Measurements from ENCODE around the gene FBXL22. TPM values are rescaled to one million over a fixed set of nuclear protein-coding genes. Genes with fewer than 3 reads are reported as not detected.
A peak's percentile ranks its signal among the peaks of the same experiment; 100 is the strongest.

The FBXL22 gene
- total RNA-seq, 4 donors from 2014 or later = 16.1 to 68.9 (median 39.0) TPM

DNA sequence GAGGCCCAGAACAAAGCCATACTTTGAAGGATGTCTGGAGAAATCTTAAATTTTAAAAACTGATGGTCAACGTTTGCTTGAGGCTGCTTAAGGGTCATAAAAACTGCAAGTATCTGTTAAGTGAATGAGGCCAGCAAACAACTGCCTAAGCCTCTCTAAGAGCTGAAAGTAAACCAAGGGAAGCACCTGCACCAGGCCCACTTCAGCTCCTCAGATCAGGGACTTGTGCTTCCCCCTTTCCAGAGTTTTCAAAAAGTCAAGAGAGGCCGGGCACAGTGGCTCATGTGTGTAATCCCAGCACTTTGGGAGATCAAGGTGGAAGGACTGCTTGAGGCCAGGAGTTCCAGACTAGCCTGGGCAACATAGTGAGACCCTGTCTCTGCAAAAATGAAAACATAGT lies 9.1 kb downstream of the FBXL22 start:
- Histone ChIP-seq H3K4me3 (no peak overlapping the region), H3K27me3 (no peaks in the 10 kb centered on the region), H3K9me3 (no peaks in the 10 kb centered on the region), H3K27ac (peak overlapping the region in 2 of 4 donors; percentile 17 to 33), H3K36me3 (peaks cover 0 to 38% of the 10 kb centered on the region in 2 donors), H3K4me1 (peaks cover 0 to 47% (median 18%) of the 10 kb centered on the region in 3 donors)
- TF ChIP-seq POLR2AphosphoS5 (IDR thresholded peaks at IDR 0.05) (no peak), EP300 (IDR thresholded peaks at IDR 0.05) (no peak), POLR2A (IDR thresholded peaks at IDR 0.05) (no peak)
- TF ChIP-seq, protein P1, sequence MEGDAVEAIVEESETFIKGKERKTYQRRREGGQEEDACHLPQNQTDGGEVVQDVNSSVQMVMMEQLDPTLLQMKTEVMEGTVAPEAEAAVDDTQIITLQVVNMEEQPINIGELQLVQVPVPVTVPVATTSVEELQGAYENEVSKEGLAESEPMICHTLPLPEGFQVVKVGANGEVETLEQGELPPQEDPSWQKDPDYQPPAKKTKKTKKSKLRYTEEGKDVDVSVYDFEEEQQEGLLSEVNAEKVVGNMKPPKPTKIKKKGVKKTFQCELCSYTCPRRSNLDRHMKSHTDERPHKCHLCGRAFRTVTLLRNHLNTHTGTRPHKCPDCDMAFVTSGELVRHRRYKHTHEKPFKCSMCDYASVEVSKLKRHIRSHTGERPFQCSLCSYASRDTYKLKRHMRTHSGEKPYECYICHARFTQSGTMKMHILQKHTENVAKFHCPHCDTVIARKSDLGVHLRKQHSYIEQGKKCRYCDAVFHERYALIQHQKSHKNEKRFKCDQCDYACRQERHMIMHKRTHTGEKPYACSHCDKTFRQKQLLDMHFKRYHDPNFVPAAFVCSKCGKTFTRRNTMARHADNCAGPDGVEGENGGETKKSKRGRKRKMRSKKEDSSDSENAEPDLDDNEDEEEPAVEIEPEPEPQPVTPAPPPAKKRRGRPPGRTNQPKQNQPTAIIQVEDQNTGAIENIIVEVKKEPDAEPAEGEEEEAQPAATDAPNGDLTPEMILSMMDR (IDR thresholded peaks at IDR 0.05) = no peak
- ATAC-seq = no peak
- WGBS, 2 donors (ENCODE audit: low coverage in 1 of 2) = 13 to 53% methylated on average over 1 to 2 of the region's 2 CpGs

- H3K4me1 ChIP-seq = peaks cover 0 to 39% (median 14%) of the 10 kb centered on the region in 3 donors
- peak overlapping the region in 1 of 4 donors; percentile 17 for H3K27ac ChIP-seq
These were observed 11.8 kb downstream of the FBXL22 start for GRCh38 chr15:63608989-63609388.

DNA sequence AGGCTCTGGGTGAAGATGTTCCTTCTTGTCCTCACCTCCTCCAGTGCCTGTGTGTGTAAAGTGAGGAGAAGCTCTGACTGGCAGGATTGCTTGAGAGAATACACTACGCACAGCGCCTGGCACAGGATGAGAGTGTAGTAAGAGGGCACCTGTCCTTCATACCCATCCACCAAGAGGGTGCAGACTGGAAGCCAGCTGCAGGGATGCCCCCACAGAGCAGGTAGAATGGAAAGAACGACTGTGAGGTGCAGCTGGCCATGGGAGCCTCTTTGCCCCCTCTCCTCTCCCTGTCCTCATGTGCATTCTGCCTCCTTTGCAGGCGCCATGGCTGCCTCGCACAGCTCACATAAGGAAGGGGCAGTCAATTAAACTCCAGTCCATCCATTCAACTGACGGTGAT lies 12.3 kb downstream of the FBXL22 start:
- no peak for ATAC-seq
- Histone ChIP-seq H3K27me3 (no peaks in the 10 kb centered on the region), H3K4me3 (no peak overlapping the region), H3K27ac (peak overlapping the region in 1 of 4 donors; percentile 17), H3K36me3 (peaks cover 0 to 69% of the 10 kb centered on the region in 2 donors), H3K9me3 (no peaks in the 10 kb centered on the region), H3K4me1 (peaks cover 0 to 39% (median 14%) of the 10 kb centered on the region in 3 donors)
- WGBS, 2 donors (ENCODE audit: low coverage in 1 of 2) = 88 to 100% methylated on average over 3 to 5 of the region's 6 CpGs
- TF ChIP-seq POLR2A (IDR thresholded peaks at IDR 0.05) = no peak
- TF ChIP-seq, protein P1 (IDR thresholded peaks at IDR 0.05) = no peak
- TF ChIP-seq EP300 (IDR thresholded peaks at IDR 0.05) = no peak
- TF ChIP-seq POLR2AphosphoS5 (IDR thresholded peaks at IDR 0.05) = no peak

More at GRCh38 chr15:63608989-63609388, 11.8 kb downstream of the FBXL22 start:
- no peaks in the 10 kb centered on the region for H3K9me3 ChIP-seq
- no peaks in the 10 kb centered on the region for H3K27me3 ChIP-seq
- no peak for ATAC-seq
- TF ChIP-seq POLR2A (IDR thresholded peaks at IDR 0.05) (no peak), EP300 (IDR thresholded peaks at IDR 0.05) (no peak), POLR2AphosphoS5 (IDR thresholded peaks at IDR 0.05) (no peak)
- TF ChIP-seq, protein P1 (IDR thresholded peaks at IDR 0.05) = no peak
- peaks cover 0 to 65% of the 10 kb centered on the region in 2 donors for H3K36me3 ChIP-seq
- H3K4me3 ChIP-seq = no peak overlapping the region
- 90 to 93% methylated on average over 10 to 13 of the region's 15 CpGs for WGBS, 2 donors (ENCODE audit: low coverage in 1 of 2)

GRCh38 chr15:63610209-63610841 lies 13.1 kb downstream of the FBXL22 start:
- Histone ChIP-seq H3K27ac (peak overlapping the region; percentile 26 to 73 (median 68)), H3K27me3 (no peaks in the 10 kb centered on the region), H3K4me1 (peaks cover 0 to 38% (median 14%) of the 10 kb centered on the region in 3 donors), H3K4me3 (no peak overlapping the region), H3K36me3 (peaks cover 5 to 78% of the 10 kb centered on the region in 2 donors), H3K9me3 (no peaks in the 10 kb centered on the region)
- WGBS, 2 donors (ENCODE audit: low coverage in 1 of 2) = 0% methylated on average over 3 to 6 of the region's 6 CpGs
- peak; percentile 90 for ATAC-seq
- no peak for TF ChIP-seq POLR2A (IDR thresholded peaks at IDR 0.05)
- TF ChIP-seq, protein P1 (IDR thresholded peaks at IDR 0.05) = peak; percentile 62 to 72 (median 66)
- TF ChIP-seq POLR2AphosphoS5 (IDR thresholded peaks at IDR 0.05) = peak; percentile 29
- no peak for TF ChIP-seq EP300 (IDR thresholded peaks at IDR 0.05)

GRCh38 chr15:63611177-63611576 lies 14.0 kb downstream of the FBXL22 start:
- no peak overlapping the region for H3K4me3 ChIP-seq
- H3K27ac ChIP-seq = peak overlapping the region in 3 of 4 donors; percentile 63 to 73 (median 73)
- no peak for ATAC-seq
- H3K36me3 ChIP-seq = peaks cover 5 to 87% of the 10 kb centered on the region in 2 donors
- 59 to 62% methylated on average over 3 of the region's 3 CpGs for WGBS, 2 donors (ENCODE audit: low coverage in 1 of 2)
- peaks cover 0 to 29% (median 14%) of the 10 kb centered on the region in 3 donors for H3K4me1 ChIP-seq
- TF ChIP-seq POLR2A (IDR thresholded peaks at IDR 0.05) (no peak), POLR2AphosphoS5 (IDR thresholded peaks at IDR 0.05) (no peak), EP300 (IDR thresholded peaks at IDR 0.05) (no peak)
- H3K9me3 ChIP-seq = no peaks in the 10 kb centered on the region
- no peaks in the 10 kb centered on the region for H3K27me3 ChIP-seq

All from gastroesophageal sphincter (tissue), 4 donors.